DMS 273 (cell line): Measurements from ENCODE around the gene AKR1C3.
"Not testable (repeated sequence)": the region's sequence is repeated elsewhere in the genome, so short reads cannot be mapped to it uniquely, and the experiment has no call there.

Source experiments
- DNase-seq: peaks from one replicate; lab custom pipeline; 2025; ENCODE audit not compliant: unreplicated experiment; lab: John Stamatoyannopoulos, UW

Gene AKR1C3

GRCh38 chr10:5088703-5089261 is 5.4 kb upstream of the AKR1C3 start:
- DNase-seq: no peak

DNA sequence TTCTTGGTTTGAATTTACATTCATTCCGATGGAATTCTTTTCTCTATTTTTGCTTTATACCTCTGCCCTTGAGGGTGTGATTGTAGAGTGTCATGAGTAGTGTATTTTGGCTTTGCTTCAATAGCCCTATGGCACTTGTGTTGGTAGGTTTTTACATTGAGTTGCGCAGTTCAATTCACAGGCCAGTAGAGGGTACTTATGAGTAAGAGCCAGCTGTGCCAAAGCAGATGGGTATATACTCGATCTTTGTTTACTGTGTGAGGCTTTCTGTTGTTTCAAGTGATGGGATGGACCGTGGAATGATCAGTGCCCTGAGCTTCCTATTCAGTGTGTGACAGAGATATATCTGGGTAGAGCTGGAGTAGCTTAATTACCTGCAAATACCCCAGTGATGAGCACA is 4.3 kb upstream of the AKR1C3 start:
- peak; percentile 45 for DNase-seq

DNA sequence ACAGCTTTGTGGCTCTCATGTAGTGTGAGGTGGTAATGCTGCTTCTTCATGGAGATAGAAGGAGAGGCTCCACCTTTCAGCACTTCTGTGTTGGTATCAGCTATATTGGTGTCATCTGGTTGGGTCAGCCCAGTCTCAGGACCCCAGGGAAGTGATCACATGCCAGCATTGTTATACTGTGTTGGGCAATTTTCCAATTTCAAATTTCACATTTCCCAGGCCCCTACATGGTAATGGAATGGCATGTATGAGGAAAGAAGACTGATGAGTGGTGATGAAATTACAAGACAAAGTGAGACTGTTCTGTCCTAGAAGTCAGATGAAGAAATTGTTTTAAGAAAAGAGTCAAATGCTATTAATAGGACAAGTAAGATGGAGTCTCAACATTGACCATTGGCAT is 3.7 kb upstream of the AKR1C3 start:
- DNase-seq: no peak

- DNase-seq: no peak
These were observed 3.0 kb upstream of the AKR1C3 start for GRCh38 chr10:5091196-5091595.

DNA sequence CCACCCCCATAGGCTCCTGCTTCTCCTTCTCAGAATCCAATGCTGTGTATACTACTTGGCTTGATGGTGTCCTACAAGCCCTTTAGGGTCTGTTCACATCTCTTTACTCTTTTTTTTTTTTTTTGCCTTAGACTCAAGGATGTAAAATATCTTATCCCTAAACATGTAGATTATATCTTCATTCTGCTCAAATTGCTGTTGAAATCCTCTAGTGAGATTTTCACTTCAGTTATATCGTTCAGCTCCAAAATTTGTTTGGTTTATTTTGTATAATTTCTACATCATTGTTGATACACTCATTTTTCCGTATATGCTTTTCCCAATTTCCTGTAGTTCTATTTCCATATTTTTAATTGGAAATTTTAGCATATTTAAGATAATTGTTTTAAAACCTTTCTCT is 1.8 kb upstream of the AKR1C3 start:
- no peak for DNase-seq

DNA sequence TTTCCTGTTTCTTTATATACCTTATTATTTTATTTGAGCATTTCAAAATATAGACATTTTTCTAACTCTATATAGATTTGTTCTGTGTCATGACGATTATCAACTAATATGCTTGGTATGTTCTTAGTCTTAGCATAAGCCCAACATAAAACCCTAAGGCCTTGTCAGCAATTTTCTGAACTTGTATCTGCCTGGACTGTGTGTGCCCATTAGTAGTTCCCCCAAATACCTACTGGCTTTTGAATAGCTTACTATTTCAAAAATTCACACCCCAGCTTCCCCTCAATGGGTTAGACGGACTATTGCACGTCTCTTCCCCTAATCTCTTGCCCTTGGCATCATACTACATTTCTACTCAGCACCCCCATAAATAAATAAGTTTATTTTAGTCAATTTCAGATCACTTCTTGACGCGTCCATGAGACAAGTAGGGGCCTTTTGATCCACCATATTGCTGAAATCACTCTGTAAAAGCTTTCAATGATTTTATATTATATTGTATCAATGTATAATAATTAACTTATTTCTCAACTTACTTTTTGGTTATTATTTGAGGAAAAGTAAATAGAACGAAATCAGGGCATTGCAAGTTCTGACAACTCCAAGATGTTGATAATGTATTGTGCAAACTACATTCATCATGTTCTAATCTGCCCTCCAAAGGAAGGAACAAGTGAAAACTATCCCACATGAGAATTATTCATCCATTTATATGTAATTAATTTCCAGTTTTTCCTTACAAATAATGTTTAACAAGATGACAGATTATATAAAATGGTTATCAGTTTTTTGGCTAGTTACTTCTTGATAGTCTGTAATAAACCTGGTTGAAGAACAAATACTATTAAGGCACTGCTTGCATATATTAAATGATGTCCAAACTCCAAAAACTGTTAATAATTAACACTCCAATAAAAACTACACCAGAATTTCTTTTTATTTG is 1.1 kb upstream of the AKR1C3 start:
- no peak for DNase-seq

DNA sequence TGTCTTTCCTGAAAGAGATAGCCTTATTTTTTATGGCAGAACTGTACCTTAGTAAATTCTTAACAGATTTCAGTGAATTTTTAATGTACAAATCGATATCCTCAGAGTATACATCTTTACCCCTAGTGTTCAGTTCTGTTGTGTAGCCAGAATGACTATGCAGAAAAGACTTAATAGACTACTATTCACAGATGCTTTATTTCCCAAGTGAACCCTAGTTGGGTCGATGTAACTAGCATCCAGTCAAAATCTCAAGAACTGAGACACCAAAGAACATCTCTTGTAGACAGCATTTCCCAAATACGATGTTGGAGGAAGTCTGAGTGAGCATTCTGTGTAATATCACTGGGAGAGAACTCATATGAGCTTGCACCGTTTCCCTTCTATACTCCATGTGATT is 1.5 kb downstream of the AKR1C3 start:
- DNase-seq: no peak

DNA sequence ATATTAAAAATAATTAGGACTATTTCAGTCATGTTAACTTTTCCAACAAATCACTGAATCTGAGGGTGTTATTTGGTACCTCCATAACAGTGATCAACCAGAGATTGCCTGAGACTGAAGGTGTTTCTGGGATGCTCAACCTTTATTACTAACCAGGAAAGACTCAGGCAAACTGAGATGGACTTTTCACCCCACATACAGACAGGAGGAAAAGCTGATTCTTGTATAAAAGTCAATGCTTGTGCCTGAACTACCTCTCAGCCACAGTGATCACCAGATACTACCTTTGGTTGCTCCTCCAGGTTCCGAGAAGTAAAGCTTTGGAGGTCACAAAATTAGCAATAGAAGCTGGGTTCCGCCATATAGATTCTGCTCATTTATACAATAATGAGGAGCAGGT is 1.9 kb downstream of the AKR1C3 start:
- no peak for DNase-seq

GRCh38 chr10:5102479-5102878 is 8.3 kb downstream of the AKR1C3 start:
- DNase-seq: not testable (repeated sequence)

DNA sequence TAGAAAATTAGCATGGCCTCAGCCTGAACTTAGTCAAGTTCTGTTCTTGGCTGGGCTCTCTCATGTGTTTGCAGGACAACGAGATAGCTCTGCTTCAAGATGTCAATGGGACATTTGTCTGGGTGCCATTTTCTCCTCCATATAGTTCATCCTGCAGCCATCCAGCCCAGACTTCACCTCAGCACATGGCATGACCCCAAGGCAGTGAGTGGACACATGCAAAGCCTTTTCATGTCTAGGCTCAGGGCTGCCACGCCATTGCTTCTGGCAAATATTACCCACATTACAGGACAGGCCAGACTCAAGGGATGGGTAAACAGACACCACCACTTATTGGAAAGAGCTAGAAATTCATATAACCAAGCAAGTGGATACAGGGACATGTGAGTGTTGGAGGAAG is 9.3 kb downstream of the AKR1C3 start:
- no peak for DNase-seq

DNA sequence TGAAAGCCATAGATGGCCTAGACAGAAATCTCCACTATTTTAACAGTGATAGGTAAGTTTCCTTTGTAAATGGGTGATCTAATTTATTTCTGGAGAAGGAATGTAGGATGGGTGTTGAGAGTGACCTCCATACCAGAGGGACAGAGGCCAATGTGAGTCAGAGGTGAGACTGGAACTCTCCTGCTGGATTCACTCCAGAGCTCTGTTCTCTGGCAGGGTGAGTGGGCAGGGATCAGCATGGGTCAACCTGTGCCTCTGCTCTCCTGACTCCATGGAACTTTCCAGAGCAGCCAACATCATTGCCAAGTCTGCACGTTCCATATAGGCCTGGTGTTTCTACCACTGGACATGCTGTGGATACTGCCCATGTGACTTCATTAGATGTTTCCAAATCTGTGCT is 11.4 kb downstream of the AKR1C3 start:
- no peak for DNase-seq

DNA sequence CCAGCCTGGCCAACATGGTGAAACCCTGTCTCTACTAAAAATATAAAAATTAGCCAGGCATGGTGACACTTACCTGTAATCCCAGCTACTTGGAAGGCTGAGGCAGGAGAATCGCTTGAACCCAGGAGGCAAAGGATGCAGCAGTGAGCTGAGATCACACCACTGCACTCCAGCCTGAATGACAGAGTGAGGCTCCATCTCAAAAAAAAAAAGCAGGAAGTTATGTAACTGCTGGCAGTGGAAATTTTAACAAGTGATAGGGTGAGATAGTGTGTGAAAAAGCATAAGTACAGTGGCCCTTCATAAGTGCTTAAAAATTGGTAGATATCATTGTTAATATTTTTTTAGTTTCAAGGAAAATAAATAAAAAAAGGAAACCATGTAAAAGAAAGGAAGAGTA is 12.3 kb downstream of the AKR1C3 start:
- no peak for DNase-seq

GRCh38 chr10:5107860-5108526 is 13.8 kb downstream of the AKR1C3 start:
- DNase-seq: no peak

GRCh38 chr10:5108658-5109416 is 14.6 kb downstream of the AKR1C3 start:
- DNase-seq: no peak

GRCh38 chr10:5109861-5110260 is 15.6 kb downstream of the AKR1C3 start:
- DNase-seq: not testable (repeated sequence)

- DNase-seq: no peak
These were observed 22.4 kb downstream of the AKR1C3 start for GRCh38 chr10:5116621-5117020.

- no peak for DNase-seq
These were observed 22.8 kb downstream of the AKR1C3 start for GRCh38 chr10:5117026-5117425.

DNA sequence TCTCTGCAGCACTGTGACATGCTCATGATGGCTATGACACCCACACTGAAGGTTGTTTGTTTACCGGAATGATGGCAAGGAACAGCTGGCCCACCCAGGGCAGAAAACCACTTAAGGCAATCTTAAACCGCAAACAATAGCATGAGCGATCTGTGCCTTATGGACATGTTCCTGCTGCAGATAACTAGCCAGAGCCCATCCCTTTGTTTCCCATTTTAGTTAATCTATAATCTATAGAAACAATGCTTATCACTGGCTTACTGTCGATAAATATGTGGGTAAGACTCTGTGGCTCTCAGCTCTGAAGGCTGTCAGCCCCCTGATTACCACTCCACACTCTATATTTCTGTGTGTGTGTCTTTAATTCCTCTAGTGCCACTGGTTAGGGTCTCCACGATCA is 25.8 kb downstream of the AKR1C3 start:
- not testable (repeated sequence) for DNase-seq

- DNase-seq: no peak
These were observed 29.7 kb downstream of the AKR1C3 start for GRCh38 chr10:5123886-5124285.

DNA sequence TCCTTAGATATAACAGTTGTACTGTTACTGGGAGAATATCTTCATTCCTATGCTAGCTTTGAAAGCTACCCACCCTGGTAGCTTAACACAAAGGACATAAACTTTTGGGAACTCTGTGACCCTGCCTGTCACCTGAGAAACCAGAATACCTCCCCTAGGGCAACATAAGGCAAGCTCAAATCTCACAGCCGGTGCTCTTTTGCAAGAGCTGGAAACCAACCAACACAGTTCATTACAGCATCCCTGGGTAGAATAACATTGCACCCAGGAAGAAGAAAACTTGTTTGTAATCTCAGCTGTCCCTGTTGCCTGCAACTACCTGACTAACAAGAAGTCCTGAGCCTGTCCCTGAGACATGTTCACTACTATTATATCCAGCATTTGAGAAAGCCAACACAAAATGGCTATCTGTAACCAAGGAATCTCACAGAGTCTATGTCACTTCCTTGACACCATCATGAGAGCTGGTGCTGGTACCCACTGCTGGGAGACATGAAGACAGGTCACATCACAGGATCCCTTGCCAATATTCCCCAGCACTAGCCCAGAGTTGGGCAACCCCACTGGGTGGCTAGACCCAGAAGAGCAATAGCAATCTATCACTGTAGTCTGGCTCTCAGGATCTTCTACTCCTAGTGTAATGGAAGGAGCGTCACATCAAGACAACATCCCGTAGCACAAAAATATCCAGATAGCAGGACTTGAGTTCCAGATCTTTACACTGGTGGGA is 31.3 kb downstream of the AKR1C3 start:
- peak; percentile 20 for DNase-seq

- DNase-seq: no peak
These were observed 41.4 kb downstream of the AKR1C3 start for GRCh38 chr10:5135581-5135980.
